Esophagus squamous epithelium (tissue), 4 donors: ENCODE results near the gene ZNF43.

Experiments used
- POLR2A ChIP-seq, 4 donors: fragments of 450-650 bp; IDR thresholded peaks; one replicate each; pipeline ENCODE4 v1.6.1; 2017; ENCODE audit warnings: antibody characterized with exemption in 4 of 4, mild to moderate bottlenecking in 4 of 4, moderate library complexity in 3 of 4
- TF ChIP-seq, protein P1 (sequence below), 6 experiments: fragments of 450-650 bp in 4 of 6; fragments of 200-600 bp in 2 of 6; sonication (generic) in 2 of 6; IDR thresholded peaks; one replicate each; pipeline ENCODE4 v1.5.1; 2016 to 2019; ENCODE audit warnings: antibody characterized with exemption in 6 of 6, mild to moderate bottlenecking in 4 of 6, moderate library complexity in 4 of 6

DNA sequence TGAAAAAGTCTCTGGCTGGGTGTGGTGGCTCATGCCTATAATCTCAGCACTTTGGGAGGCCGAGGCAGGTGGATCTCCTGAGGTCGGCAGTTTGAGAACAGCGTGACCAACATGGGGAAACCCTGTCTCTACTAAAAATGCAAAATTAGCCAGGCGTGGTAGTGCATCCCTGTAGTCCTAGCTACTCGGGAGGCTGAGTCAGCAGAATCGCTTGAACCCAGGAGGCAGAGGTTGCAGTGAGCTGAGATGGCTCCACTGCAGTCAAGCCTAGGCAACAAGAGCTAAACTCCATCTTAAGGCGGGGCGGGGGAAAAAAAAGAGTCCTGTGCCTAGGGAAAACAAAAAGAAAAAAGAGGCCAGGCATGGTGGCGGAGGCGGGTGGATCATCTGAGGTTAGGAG is 2.2 kb downstream of the ZNF43 start:
- no peak for TF ChIP-seq POLR2A (IDR thresholded peaks at IDR 0.05)
- TF ChIP-seq, protein P1, sequence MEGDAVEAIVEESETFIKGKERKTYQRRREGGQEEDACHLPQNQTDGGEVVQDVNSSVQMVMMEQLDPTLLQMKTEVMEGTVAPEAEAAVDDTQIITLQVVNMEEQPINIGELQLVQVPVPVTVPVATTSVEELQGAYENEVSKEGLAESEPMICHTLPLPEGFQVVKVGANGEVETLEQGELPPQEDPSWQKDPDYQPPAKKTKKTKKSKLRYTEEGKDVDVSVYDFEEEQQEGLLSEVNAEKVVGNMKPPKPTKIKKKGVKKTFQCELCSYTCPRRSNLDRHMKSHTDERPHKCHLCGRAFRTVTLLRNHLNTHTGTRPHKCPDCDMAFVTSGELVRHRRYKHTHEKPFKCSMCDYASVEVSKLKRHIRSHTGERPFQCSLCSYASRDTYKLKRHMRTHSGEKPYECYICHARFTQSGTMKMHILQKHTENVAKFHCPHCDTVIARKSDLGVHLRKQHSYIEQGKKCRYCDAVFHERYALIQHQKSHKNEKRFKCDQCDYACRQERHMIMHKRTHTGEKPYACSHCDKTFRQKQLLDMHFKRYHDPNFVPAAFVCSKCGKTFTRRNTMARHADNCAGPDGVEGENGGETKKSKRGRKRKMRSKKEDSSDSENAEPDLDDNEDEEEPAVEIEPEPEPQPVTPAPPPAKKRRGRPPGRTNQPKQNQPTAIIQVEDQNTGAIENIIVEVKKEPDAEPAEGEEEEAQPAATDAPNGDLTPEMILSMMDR (IDR thresholded peaks at IDR 0.05): no peak
